Dendritic cell treated with granulocyte-macrophage colony-stimulating factor and Interleukin-4, amounts not matched to agents 40 ng/mL and 50 ng/mL, for 4 days (primary cell): ENCODE data around the gene CWH43.
"Not testable (repeated sequence)": the region's sequence is repeated elsewhere in the genome, so short reads cannot be mapped to it uniquely, and the experiment has no call there.

Source experiments
- H3K27ac Mint-ChIP-seq: one replicate; pipeline ENCODE4 v1.8.0; 2022; ENCODE audit warnings: mild to moderate bottlenecking, mixed read lengths
- H3K27me3 Mint-ChIP-seq: one replicate; pipeline ENCODE4 v1.8.0; 2022; ENCODE audit warnings: mild to moderate bottlenecking, mixed read lengths
- H3K36me3 Mint-ChIP-seq: one replicate; pipeline ENCODE4 v1.8.0; 2022; ENCODE audit warnings: low read depth, mixed read lengths
- H3K4me1 Mint-ChIP-seq: one replicate; pipeline ENCODE4 v1.8.0; 2022; ENCODE audit warnings: low read depth, mixed read lengths
- H3K4me3 Mint-ChIP-seq: one replicate; pipeline ENCODE4 v1.8.0; 2022; ENCODE audit warnings: mild to moderate bottlenecking, moderate library complexity, mixed read lengths
- H3K9me3 Mint-ChIP-seq: one replicate; pipeline ENCODE4 v1.8.0; 2022; ENCODE audit warnings: mixed read lengths
- intact Hi-C: fragments of 100-400 bp; cut with micrococcal nuclease; formaldehyde crosslinking; loops from one replicate; pipeline ENCODE4 v1.15.0; 2022

Gene CWH43

GRCh38 chr4:48960988-48961635 is 25.0 kb upstream of the CWH43 start:
- Mint-ChIP-seq H3K4me1 (no peaks in the 10 kb centered on the region), H3K27ac (no peak overlapping the region), H3K4me3 (no peak overlapping the region), H3K36me3 (no peaks in the 10 kb centered on the region), H3K9me3 (no peaks in the 10 kb centered on the region), H3K27me3 (peaks cover 2% of the 10 kb centered on the region)
- intact Hi-C loops: loop anchor here (5.0 to 10.0 kb wide), 2 partner anchors 514 to 646 kb away; no protein-coding TSS in a partner anchor

GRCh38 chr4:48962636-48963035 is 23.4 kb upstream of the CWH43 start:
- peaks cover 2% of the 10 kb centered on the region for H3K27me3 Mint-ChIP-seq
- no peaks in the 10 kb centered on the region for H3K36me3 Mint-ChIP-seq
- no peak overlapping the region for H3K27ac Mint-ChIP-seq
- H3K4me3 Mint-ChIP-seq: no peak overlapping the region
- H3K4me1 Mint-ChIP-seq: no peaks in the 10 kb centered on the region
- intact Hi-C loops: loop anchor here (1.0 to 10.0 kb wide), 3 partner anchors 384 to 648 kb away; no protein-coding TSS in a partner anchor
- no peaks in the 10 kb centered on the region for H3K9me3 Mint-ChIP-seq

GRCh38 chr4:48963042-48963679 is 22.9 kb upstream of the CWH43 start:
- Mint-ChIP-seq H3K4me3 (no peak overlapping the region), H3K27me3 (peaks cover 2% of the 10 kb centered on the region), H3K27ac (no peak overlapping the region), H3K9me3 (no peaks in the 10 kb centered on the region), H3K36me3 (no peaks in the 10 kb centered on the region), H3K4me1 (no peaks in the 10 kb centered on the region)
- intact Hi-C loops: loop anchor here (1.0 to 10.0 kb wide), 3 partner anchors 385 to 648 kb away; no protein-coding TSS in a partner anchor

- H3K27me3 Mint-ChIP-seq: no peaks in the 10 kb centered on the region
- no peaks in the 10 kb centered on the region for H3K4me1 Mint-ChIP-seq
- H3K4me3 Mint-ChIP-seq: no peak overlapping the region
- no peak overlapping the region for H3K27ac Mint-ChIP-seq
- no peaks in the 10 kb centered on the region for H3K36me3 Mint-ChIP-seq
- H3K9me3 Mint-ChIP-seq: no peaks in the 10 kb centered on the region
- intact Hi-C loops: loop anchor here (10.0 kb wide), 1 partner anchor 652 kb away; no protein-coding TSS in a partner anchor
These were observed 19.0 kb upstream of the CWH43 start for GRCh38 chr4:48967101-48967500.

GRCh38 chr4:48967631-48968030 is 18.4 kb upstream of the CWH43 start:
- H3K27ac Mint-ChIP-seq: no peak overlapping the region
- H3K9me3 Mint-ChIP-seq: no peaks in the 10 kb centered on the region
- H3K36me3 Mint-ChIP-seq: no peaks in the 10 kb centered on the region
- no peaks in the 10 kb centered on the region for H3K4me1 Mint-ChIP-seq
- no peak overlapping the region for H3K4me3 Mint-ChIP-seq
- intact Hi-C loops: loop anchor here (10.0 kb wide), 1 partner anchor 653 kb away; no protein-coding TSS in a partner anchor
- no peaks in the 10 kb centered on the region for H3K27me3 Mint-ChIP-seq

- Mint-ChIP-seq H3K4me1 (no peaks in the 10 kb centered on the region), H3K36me3 (no peaks in the 10 kb centered on the region), H3K9me3 (no peaks in the 10 kb centered on the region), H3K4me3 (no peak overlapping the region), H3K27me3 (peaks cover 3% of the 10 kb centered on the region), H3K27ac (no peak overlapping the region)
- intact Hi-C loops: loop anchor here (10.0 kb wide), 1 partner anchor 654 kb away; no protein-coding TSS in a partner anchor
These were observed 17.3 kb upstream of the CWH43 start for GRCh38 chr4:48968814-48969213.

- no peaks in the 10 kb centered on the region for H3K36me3 Mint-ChIP-seq
- peaks cover 6% of the 10 kb centered on the region for H3K27me3 Mint-ChIP-seq
- intact Hi-C loops: no loop called here
- no peak overlapping the region for H3K4me3 Mint-ChIP-seq
- no peaks in the 10 kb centered on the region for H3K4me1 Mint-ChIP-seq
- H3K27ac Mint-ChIP-seq: no peak overlapping the region
- H3K9me3 Mint-ChIP-seq: no peaks in the 10 kb centered on the region
These were observed 15.6 kb upstream of the CWH43 start for GRCh38 chr4:48970471-48970921.

DNA sequence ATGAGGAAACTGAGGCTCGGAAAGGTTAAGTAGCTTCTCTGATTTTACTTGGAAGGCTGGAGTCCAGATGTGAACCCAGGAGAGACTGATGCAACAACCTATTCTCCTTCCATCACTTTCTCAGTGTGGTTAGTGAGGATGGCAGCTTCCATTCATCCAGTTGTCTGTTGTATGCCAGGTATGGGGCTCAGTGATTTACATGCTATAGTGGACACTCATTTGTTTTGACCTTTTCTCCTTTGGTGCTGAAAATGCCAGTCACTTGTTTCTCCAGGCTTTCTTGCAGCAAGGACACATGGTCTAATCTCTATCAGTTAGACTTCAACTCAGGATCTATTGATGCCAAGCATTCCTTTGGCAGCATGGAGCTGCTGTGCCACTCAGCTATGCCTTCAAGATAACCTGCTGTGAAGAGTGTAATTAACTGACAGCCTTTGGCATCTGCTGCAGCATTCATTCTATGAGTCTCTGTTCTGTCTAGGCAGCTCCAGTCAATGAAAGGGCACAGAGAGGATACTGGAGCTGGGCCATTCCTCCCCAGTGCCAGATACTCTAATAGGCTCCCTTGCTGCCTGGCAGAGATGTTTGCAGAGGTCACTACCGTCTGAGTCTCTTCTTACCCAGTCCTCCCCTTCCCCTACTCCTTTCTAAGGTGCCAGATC is 11.0 kb upstream of the CWH43 start:
- Mint-ChIP-seq H3K36me3 (no peaks in the 10 kb centered on the region), H3K4me1 (no peaks in the 10 kb centered on the region), H3K27me3 (peaks cover 9% of the 10 kb centered on the region), H3K27ac (no peak overlapping the region), H3K4me3 (no peak overlapping the region), H3K9me3 (no peaks in the 10 kb centered on the region)
- intact Hi-C loops: no loop called here

GRCh38 chr4:48976041-48976440 is 10.0 kb upstream of the CWH43 start:
- no peaks in the 10 kb centered on the region for H3K36me3 Mint-ChIP-seq
- no peaks in the 10 kb centered on the region for H3K4me1 Mint-ChIP-seq
- no peak overlapping the region for H3K4me3 Mint-ChIP-seq
- H3K27ac Mint-ChIP-seq: no peak overlapping the region
- intact Hi-C loops: no loop called here
- H3K9me3 Mint-ChIP-seq: no peaks in the 10 kb centered on the region
- peaks cover 9% of the 10 kb centered on the region for H3K27me3 Mint-ChIP-seq

DNA sequence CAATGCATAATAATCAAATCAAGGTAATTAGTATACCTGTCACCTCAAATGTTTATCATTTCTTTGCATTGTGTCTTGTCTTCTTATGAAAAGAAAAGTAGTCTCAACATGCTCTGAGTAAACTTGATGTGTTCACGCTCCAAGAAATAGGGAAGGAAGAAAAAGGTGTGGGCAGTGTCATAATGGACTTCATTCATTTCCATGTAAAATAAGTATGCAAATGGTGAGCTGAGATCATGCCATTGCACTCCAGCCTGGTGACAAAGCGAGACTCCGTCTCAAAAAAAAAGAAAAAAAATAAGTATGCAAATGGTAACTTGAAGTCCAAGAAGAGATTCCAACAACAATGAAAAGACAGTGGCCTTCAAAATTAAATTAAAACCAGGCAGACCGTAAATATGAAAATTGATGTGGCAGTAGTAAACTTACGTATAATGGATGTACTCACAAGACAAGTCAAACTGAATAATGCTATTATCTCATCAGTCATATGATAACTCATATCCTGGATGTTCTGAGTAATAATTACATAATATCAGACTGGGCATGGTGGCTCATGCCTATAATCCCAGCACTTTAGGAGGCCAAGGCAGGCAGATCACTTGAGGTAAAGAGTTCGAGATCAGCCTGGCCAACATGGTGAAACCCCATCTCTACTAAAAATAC is 6.0 kb upstream of the CWH43 start:
- Mint-ChIP-seq H3K27me3 (peaks cover 23% of the 10 kb centered on the region), H3K27ac (no peak overlapping the region)

GRCh38 chr4:48984005-48984404 is 2.1 kb upstream of the CWH43 start:
- H3K4me3 Mint-ChIP-seq, H3K36me3 Mint-ChIP-seq, H3K9me3 Mint-ChIP-seq, intact Hi-C loops, H3K27ac Mint-ChIP-seq, H3K4me1 Mint-ChIP-seq: not testable (repeated sequence)
- peaks cover 49% of the 10 kb centered on the region for H3K27me3 Mint-ChIP-seq

More for the DNA sequence above, 6.0 kb upstream of the CWH43 start:
- H3K4me1 Mint-ChIP-seq: no peaks in the 10 kb centered on the region
- no peak overlapping the region for H3K4me3 Mint-ChIP-seq
- intact Hi-C loops: no loop called here
- H3K36me3 Mint-ChIP-seq: no peaks in the 10 kb centered on the region
- H3K9me3 Mint-ChIP-seq: no peaks in the 10 kb centered on the region

- Mint-ChIP-seq H3K27ac (no peak overlapping the region), H3K4me3 (no peak overlapping the region), H3K4me1 (no peaks in the 10 kb centered on the region), H3K36me3 (no peaks in the 10 kb centered on the region), H3K27me3 (peaks cover 51% of the 10 kb centered on the region), H3K9me3 (no peaks in the 10 kb centered on the region)
- intact Hi-C loops: no loop called here
These were observed 486 bp upstream of the CWH43 start for GRCh38 chr4:48985602-48985975.

GRCh38 chr4:48986654-48987164 is 634 bp downstream of the CWH43 start:
- Mint-ChIP-seq H3K36me3 (no peaks in the 10 kb centered on the region), H3K27me3 (peaks cover 53% of the 10 kb centered on the region), H3K4me1 (no peaks in the 10 kb centered on the region), H3K4me3 (no peak overlapping the region), H3K9me3 (no peaks in the 10 kb centered on the region), H3K27ac (no peak overlapping the region)
- intact Hi-C loops: no loop called here
